GM18526 (cell line): ENCODE data around the gene CYP26A1.

Experiments used
- POLR2A ChIP-seq: IDR thresholded peaks from 3 replicates; pipeline ENCODE4 v1.6.1; 2011; ENCODE audit not compliant: insufficient read length; ENCODE audit errors: extremely low read depth

Gene CYP26A1

DNA sequence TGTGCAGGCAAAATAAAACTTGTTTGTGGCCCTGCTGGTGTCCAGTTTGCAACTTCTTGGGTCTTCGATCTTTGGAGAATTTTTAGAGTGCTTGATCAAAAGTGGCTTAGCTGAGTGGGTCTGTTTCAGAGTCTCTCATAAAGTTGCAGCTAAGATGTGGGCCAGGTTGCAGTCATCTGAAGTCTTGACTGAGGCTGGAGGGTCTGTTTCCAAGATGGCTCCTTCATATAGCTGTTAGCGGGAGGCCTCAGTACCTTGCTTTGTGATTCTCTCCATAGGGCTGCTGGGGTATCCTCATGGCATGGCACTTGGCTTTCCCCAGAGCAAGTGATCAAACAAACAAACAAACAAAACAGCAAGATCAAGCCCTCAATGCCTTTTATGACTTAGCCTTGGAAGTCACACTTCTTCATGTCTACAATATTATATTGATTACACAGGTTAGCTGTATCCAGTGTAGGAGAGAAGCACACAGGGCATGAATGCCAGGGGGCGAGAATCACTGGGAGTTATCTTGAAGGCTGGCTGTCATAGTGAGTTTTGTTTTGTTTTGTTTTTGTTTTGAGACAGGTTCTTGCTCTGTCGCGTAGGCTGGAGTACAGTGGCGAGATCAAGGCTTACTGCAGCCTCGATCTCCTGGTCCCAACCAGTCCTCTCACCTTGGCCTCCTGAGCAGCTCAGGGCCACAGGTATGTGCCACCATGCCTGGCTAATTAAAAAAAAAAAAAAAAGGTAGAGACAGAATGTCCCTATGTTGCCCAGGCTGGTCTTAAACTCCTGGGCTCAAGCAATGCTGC is 10.2 kb downstream of the CYP26A1 start:
- TF ChIP-seq POLR2A: no peak

- TF ChIP-seq POLR2A: no peak
These were observed 11.7 kb downstream of the CYP26A1 start for GRCh38 chr10:93085272-93085859.

DNA sequence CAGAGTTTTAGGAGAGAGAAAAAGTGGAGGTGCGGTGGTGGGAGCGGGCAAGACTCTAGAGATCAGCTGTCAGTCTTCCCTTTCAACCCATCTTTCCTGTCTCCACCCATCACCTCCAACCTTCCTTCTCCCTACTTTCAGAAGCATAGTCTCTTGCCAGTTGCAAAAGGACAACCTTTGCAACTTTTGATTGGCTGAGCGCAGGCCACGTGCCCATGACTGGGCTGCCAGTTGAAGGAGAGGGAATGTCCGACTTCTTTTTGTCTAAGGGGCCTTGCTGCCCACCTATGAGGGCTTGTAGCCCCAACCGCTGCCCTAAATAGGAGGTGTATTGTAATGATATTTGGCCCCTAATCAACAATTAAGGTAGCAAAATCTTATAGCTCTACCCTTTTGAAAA is 12.6 kb downstream of the CYP26A1 start:
- no peak for TF ChIP-seq POLR2A

DNA sequence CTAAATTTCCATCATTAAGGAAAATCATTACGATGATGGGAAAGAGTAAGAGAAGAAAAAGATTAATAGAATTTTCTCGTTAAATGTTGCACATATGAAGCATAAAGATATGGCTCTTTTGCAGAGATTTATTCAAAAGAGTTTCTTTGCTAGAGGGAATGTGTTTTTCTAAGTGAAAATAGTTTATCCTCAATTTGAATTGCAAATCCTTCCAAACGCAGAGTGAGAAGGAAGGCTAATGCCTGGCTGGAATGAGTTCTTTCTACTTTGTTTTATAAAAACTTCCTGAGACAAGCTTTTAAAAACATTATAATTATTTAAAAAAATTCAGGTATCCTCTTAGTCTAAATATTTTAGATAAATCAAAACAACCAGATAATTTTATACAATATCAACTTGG is 14.2 kb downstream of the CYP26A1 start:
- no peak for TF ChIP-seq POLR2A

DNA sequence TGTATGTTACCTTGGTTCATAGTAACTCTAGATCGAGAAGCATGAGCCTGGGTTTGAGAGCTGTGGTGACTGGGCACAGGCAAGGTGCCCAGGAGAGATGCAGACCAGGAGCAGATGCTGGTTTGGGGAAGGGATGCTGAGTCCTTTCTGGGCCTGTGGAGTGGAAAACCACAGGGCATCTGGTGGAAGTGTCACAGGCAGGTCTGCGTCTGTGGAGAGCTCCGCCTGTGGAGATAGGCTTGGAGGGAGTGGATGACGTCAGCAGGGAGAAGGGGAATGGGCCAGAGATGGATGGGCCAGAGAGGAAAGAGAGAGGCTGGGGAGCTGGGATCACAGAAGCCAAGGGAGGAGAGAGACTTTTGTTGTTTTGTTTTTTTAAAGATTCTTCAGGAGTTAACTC is 14.8 kb downstream of the CYP26A1 start:
- TF ChIP-seq POLR2A: no peak

DNA sequence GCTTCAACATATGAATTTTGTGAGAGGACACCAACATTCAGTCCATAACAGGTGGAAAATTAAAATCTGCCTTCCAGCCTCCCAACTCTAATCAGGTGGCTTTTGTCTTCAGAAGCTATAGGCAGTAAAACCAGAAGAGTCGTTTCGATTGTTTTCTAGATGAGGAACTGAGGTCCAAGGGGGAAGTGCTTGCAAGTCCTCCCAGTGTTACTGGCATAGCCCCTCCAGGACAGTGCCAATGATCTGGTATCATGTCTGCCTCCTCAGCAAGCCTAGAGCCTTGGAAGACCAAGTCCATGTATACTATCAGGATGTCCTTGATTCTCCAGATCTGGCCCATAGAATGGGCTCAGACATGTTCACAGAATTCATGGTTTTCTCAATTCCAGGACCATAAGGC is 16.9 kb downstream of the CYP26A1 start:
- TF ChIP-seq POLR2A: no peak

DNA sequence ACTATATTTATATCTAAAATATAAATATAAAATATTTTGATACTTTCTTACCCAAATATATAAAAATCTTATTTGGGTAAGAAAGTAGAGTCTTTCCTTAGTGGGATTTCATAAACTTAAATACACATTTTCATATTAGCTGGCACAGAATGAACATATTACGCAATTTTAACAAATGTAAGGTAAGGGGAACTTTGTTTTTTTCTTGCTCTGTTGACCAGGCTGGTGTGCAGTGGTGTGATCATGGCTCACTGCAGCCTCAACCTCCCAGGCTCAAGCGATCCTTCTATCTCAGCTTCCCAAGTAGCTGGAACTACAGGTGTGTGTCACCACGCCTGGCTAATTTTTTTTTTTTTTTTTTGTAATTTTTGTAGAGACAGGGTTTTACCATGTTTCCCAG is 18.3 kb downstream of the CYP26A1 start:
- no peak for TF ChIP-seq POLR2A

DNA sequence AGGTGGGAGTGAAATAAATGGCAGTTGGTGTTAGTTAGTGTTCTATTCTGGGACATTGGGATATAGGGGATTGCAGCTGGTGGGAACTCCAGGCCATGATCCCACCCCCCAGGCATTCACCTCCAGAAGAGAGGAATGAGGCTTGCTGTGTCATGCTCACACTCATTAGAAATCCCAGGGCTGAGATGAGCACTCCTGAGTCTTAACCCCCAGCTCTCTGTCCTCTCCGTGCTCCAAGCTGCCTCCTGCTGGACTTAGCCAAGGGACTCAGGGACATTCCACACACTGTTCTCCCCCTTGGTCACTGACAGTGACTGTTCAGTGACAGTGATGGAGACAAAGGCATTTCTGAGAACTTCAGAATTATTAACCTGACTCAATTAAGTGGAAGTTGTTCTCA is 21.5 kb downstream of the CYP26A1 start:
- no peak for TF ChIP-seq POLR2A

- no peak for TF ChIP-seq POLR2A
These were observed 23.2 kb downstream of the CYP26A1 start for GRCh38 chr10:93096901-93097300.

GRCh38 chr10:93097386-93097785 is 23.7 kb downstream of the CYP26A1 start:
- no peak for TF ChIP-seq POLR2A

- TF ChIP-seq POLR2A: no peak
These were observed 25.1 kb downstream of the CYP26A1 start for GRCh38 chr10:93098816-93099215.

GRCh38 chr10:93099670-93100069 is 26.0 kb downstream of the CYP26A1 start:
- no peak for TF ChIP-seq POLR2A

DNA sequence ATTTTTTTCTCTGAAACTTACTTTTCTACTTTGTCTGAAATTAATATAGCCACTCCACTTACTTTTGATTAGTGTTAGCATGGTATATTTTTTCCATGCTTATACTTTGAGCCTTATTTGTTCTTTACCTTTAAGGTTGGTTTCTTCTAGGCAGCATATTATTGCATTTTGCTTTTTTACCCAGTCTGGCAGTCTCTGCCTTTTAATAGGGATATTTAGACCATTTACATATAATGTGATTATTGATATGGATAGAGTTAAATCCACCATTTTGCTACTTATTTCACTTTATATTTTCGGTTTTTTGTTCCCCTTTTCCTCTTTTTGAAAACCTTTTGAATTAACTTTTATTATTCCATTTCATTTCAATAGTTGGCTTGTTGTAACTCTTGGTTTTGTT is 30.3 kb downstream of the CYP26A1 start:
- TF ChIP-seq POLR2A: no peak

- TF ChIP-seq POLR2A: no peak
These were observed 33.0 kb downstream of the CYP26A1 start for GRCh38 chr10:93106631-93107072.

- no peak for TF ChIP-seq POLR2A
These were observed 36.9 kb downstream of the CYP26A1 start for GRCh38 chr10:93110472-93111146.

- TF ChIP-seq POLR2A: no peak
These were observed 39.3 kb downstream of the CYP26A1 start for GRCh38 chr10:93113042-93113441.
